Ascending aorta (tissue), 2 donors: Measurements from ENCODE around the gene MROH2A. TPM values are rescaled to one million over a fixed set of nuclear protein-coding genes. Genes with fewer than 3 reads are reported as not detected.
"Not testable (repeated sequence)": the region's sequence is repeated elsewhere in the genome, so short reads cannot be mapped to it uniquely, and the experiment has no call there.

Experiments used
- DNase-seq, 2 donors: peaks; one replicate each; pipeline ENCODE4 v3.0.0-alpha.2; 2019; ENCODE audit warnings: low spot score in 2 of 2
- H3K27ac ChIP-seq, 2 donors: fragments of 200-600 bp; sonication (generic); one replicate each; pipeline ENCODE4 v1.5.1; 2016 to 2017; ENCODE audit warnings: mild to moderate bottlenecking in 1 of 2
- H3K27me3 ChIP-seq: fragments of 200-600 bp; sonication (generic); one replicate; pipeline ENCODE4 v1.5.1; 2017
- H3K36me3 ChIP-seq, 2 donors: fragments of 200-600 bp; sonication (generic); one replicate each; pipeline ENCODE4 v1.5.1; 2016
- H3K4me1 ChIP-seq, 2 donors: fragments of 200-600 bp; sonication (generic); one replicate each; pipeline ENCODE4 v1.5.1; 2016 to 2017; ENCODE audit warnings: mild to moderate bottlenecking in 1 of 2
- H3K4me3 ChIP-seq, 2 donors: fragments of 200-600 bp; sonication (generic); one replicate each; pipeline ENCODE4 v1.5.1; 2016 to 2017; ENCODE audit warnings: mild to moderate bottlenecking in 1 of 2
- H3K9me3 ChIP-seq, 2 donors: fragments of 200-600 bp; sonication (generic); one replicate each; pipeline ENCODE4 v1.5.1; 2016
- intact Hi-C: fragments of 100-400 bp; cut with DNase I; formaldehyde crosslinking; loops from one replicate; pipeline ENCODE4 v1.15.1; 2023
- total RNA-seq: library from RNA; depleted of rRNA; stranded (reverse); fragments of >200 nt; gene quantifications from one replicate; pipeline ENCODE4 v1.1.0, GENCODE V29; 2016
- TF ChIP-seq, protein P1 (sequence below), 3 experiments: fragments of 200-600 bp in 2 of 3; fragments of 450-650 bp in 1 of 3; sonication (generic) in 2 of 3; IDR thresholded peaks; one replicate each; pipeline ENCODE4 v1.5.1; 2016 to 2019; ENCODE audit warnings: antibody characterized with exemption in 3 of 3, mild to moderate bottlenecking in 1 of 3, moderate library complexity in 1 of 3

The MROH2A gene
- total RNA-seq, 1 donor from 2014 or later = not detected

DNA sequence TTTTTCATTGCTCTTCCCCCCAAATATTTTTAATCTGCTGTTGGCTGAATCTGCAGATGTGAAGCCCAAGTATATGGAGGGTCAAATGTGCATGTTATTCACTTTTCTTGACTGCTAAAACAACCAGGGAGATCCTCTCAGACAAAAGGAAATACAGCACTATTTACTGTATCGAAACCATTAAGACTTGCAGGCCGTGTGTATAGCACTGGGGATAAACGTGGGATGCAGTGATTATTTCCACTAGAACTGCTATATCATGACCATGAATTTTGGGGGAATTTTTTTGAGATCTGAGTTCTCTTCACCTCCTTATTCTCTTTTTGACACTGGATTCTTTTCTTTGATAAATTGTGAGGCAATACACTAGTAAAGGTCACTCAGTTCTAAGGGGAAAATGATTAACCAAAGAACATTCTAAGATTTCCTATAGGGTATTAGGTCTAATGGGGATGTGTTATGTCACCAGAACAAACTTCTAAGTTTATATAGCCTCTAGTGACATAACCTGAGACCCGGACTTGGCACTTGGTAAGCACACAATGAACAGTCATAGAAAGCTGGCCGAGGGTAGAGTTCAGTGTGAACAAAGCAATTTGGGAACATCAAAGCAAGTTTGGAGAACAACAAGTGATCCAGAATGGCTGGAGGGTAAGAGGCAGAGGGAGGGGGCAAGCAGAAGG is 32.9 kb upstream of the MROH2A start:
- DNase-seq = no peak
- Histone ChIP-seq H3K27me3 (no peaks in the 10 kb centered on the region), H3K9me3 (no peaks in the 10 kb centered on the region), H3K27ac (no peak overlapping the region), H3K36me3 (no peaks in the 10 kb centered on the region), H3K4me3 (no peak overlapping the region), H3K4me1 (no peaks in the 10 kb centered on the region)
- intact Hi-C loops = no loop called here
- TF ChIP-seq, protein P1, sequence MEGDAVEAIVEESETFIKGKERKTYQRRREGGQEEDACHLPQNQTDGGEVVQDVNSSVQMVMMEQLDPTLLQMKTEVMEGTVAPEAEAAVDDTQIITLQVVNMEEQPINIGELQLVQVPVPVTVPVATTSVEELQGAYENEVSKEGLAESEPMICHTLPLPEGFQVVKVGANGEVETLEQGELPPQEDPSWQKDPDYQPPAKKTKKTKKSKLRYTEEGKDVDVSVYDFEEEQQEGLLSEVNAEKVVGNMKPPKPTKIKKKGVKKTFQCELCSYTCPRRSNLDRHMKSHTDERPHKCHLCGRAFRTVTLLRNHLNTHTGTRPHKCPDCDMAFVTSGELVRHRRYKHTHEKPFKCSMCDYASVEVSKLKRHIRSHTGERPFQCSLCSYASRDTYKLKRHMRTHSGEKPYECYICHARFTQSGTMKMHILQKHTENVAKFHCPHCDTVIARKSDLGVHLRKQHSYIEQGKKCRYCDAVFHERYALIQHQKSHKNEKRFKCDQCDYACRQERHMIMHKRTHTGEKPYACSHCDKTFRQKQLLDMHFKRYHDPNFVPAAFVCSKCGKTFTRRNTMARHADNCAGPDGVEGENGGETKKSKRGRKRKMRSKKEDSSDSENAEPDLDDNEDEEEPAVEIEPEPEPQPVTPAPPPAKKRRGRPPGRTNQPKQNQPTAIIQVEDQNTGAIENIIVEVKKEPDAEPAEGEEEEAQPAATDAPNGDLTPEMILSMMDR (IDR thresholded peaks at IDR 0.05) = no peak

DNA sequence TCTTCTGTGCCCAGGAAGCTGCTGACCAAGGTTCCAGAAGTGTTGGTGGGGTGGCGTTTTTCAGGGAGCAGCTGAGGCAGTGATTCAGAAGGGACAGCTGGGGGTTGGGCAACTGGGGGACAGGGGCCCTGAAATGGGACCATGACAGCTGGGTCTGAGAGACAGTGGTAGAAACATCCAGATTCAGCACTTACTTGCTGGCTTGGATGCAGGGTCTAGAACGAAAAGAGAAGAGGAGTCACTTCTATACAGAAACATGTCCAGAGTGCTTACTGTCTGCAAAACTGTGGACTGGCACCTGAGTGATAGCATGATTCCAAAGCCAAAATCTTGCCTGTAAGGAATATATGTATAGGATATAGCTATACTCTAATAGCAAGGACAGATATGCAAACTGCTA is 32.3 kb upstream of the MROH2A start:
- H3K9me3 ChIP-seq, H3K27ac ChIP-seq, H3K4me3 ChIP-seq, DNase-seq, H3K27me3 ChIP-seq, H3K36me3 ChIP-seq, intact Hi-C loops, H3K4me1 ChIP-seq: not testable (repeated sequence)

DNA sequence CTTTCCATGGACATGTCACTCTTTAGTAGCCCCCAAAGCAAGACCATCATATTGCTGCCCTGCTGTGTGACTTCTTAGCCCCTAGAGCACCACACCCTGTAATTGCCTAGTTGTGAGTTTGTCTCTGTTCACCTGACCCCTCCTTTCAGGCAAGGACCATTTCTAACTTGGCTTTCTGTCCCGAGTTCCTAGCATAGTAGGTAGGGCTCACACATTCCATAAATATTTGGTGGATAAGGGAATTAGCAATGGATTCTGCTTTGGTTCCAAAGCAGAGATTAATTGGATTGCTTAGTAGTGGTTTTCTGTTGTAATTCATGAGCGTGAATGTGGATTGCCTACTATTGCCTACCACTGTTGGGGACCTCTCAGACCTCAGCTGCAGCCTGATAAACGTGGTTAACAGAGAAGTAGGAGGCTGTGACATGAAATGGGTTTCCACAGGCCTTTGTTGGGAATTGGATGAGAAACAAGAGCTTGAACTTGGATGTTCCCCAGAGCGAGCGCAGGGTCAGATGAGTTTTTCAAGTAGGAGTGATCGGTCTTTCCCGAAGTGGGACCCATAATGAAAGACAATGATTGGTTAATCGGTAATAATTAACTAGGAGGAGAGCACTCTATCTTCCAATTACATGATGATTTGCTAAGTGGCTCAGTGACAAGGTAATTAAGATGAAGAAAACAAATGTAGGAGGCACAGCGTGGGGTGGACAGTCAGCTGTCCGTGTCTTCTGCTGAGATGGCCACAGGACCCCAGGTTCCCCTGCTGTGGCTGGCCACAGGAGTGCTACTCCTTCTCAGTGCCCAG is 31.5 kb upstream of the MROH2A start:
- Histone ChIP-seq H3K9me3 (no peaks in the 10 kb centered on the region), H3K4me1 (no peaks in the 10 kb centered on the region), H3K36me3 (no peaks in the 10 kb centered on the region), H3K4me3 (no peak overlapping the region), H3K27ac (no peak overlapping the region), H3K27me3 (no peaks in the 10 kb centered on the region)
- TF ChIP-seq, protein P1 (IDR thresholded peaks at IDR 0.05) = no peak
- no peak for DNase-seq
- intact Hi-C loops = no loop called here

DNA sequence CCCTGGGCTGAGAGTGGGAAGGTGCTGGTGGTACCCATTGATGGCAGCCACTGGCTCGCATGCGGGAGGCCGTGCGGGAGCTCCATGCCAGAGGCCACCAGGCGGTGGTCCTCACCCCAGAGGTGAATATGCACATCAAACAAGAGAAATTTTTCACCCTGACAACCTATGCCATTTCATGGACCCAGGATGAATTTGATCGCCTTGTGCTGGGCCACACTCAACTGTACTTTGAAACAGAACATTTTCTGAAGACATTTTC is 30.9 kb upstream of the MROH2A start:
- intact Hi-C loops = no loop called here
- no peaks in the 10 kb centered on the region for H3K36me3 ChIP-seq
- H3K4me1 ChIP-seq = no peaks in the 10 kb centered on the region
- no peak overlapping the region for H3K27ac ChIP-seq
- DNase-seq = no peak
- TF ChIP-seq, protein P1 (IDR thresholded peaks at IDR 0.05) = no peak
- H3K9me3 ChIP-seq = no peaks in the 10 kb centered on the region
- H3K27me3 ChIP-seq = no peaks in the 10 kb centered on the region
- no peak overlapping the region for H3K4me3 ChIP-seq

DNA sequence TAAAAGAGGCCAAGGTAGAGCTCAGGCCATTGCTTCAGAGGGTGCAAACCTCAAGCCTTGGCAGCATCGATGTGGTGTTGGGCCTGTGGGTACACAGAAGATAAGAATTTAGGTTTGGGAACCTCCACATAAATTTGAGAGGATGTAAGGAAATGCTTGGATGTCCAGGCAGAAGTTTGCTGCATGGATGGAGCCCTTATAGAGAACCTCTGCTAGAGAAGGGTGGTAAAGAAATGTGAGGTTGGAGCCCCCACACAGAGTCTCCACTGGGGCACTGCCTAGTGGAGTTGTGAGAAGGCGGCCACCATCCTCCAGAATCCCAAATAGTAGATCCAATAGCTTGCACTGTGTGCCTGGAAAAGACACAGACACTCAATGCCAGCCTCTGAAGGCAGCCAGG is 27.4 kb upstream of the MROH2A start:
- H3K27ac ChIP-seq, H3K4me3 ChIP-seq, H3K9me3 ChIP-seq, DNase-seq, H3K27me3 ChIP-seq, H3K36me3 ChIP-seq, intact Hi-C loops, H3K4me1 ChIP-seq: not testable (repeated sequence)

DNA sequence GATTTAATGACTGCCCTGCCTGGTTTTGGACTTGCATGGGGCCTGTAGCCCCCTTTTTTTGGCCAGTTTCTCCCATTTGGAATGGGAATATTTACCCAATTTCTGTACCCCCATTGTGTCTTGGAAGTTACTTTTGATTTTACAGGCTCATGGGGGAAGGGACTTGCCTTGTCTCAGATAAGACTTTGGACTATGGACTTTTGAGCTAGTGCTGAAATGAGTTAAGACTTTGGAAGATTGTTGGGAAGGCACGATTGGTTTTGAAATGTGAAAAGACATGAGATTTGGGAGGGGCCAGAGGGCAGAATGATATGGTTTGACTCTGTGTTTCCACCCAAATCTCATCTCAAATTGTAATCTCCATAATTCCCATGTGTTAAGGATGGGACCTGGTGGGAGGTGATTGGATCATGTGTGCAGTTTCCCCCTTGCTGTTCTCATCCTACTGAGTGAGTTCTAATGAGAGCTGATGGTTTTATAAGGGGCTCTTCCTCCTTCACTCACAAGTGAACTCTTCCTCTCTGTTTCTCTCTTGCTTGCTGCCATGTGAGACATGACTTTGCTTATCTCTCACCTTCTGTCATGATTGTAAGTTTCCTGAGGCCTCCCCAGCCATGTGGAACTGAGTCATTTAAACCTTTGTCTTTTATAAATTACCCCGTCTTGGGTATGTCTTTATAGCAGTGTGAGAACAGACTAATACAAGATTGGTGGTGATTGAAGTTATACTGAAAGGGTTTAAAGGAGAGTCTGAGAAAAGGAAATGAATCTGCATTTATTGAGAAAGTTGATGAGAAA is 26.7 kb upstream of the MROH2A start:
- H3K36me3 ChIP-seq, H3K27ac ChIP-seq, H3K4me3 ChIP-seq, H3K4me1 ChIP-seq, H3K27me3 ChIP-seq, intact Hi-C loops, H3K9me3 ChIP-seq, DNase-seq: not testable (repeated sequence)
